ENCODE results near the gene TUBA8. TPM values are rescaled to one million over a fixed set of nuclear protein-coding genes. Genes with fewer than 3 reads are reported as not detected.

Gene TUBA8
- total and polyA plus RNA-seq, 3 donors from 2014 or later: 17.2 to 66.6 (median 60.5) TPM

DNA sequence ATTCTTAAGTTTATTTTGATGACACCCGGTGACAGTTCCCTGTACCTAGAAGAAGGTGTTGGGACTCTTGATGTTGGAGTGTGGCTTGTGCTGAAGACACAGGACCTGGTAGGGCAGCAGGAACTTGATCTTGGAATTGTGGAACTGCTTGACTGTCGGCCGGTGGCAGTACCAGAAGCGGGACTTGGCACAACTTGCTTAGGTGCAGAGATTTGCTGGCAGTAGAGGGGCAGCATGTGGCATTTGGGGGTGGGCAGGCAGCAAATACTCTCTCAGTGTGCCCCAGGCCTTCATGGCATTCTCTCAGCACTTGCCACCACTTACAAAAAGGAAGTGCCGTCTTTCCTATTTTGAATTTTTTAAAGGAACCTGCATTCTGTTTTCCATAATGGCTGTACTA lies 29.2 kb upstream of the TUBA8 start:
- TF ChIP-seq POLR2A (IDR thresholded peaks at IDR 0.05): no peak
- no peaks in the 10 kb centered on the region for H3K9me3 ChIP-seq
- no peak overlapping the region for H3K4me3 ChIP-seq
- intact Hi-C loops (cut with DNase I; ENCODE audit: low total_unique reads): no loop called here
- no peak overlapping the region for H3K27ac ChIP-seq
- peaks cover 13% of the 10 kb centered on the region for H3K4me1 ChIP-seq
- no peaks in the 10 kb centered on the region for H3K27me3 ChIP-seq
- no peak for DNase-seq
- 86 to 96% methylated on average over 5 of the region's 5 CpGs for WGBS, 2 donors
- H3K36me3 ChIP-seq (ENCODE audit: low read depth, missing control alignments): no peaks in the 10 kb centered on the region

- Histone ChIP-seq H3K36me3 (ENCODE audit: low read depth, missing control alignments) (no peaks in the 10 kb centered on the region), H3K9me3 (no peaks in the 10 kb centered on the region)
Observed at GRCh38 chr22:18082467-18082866, 28.1 kb upstream of the TUBA8 start.

DNA sequence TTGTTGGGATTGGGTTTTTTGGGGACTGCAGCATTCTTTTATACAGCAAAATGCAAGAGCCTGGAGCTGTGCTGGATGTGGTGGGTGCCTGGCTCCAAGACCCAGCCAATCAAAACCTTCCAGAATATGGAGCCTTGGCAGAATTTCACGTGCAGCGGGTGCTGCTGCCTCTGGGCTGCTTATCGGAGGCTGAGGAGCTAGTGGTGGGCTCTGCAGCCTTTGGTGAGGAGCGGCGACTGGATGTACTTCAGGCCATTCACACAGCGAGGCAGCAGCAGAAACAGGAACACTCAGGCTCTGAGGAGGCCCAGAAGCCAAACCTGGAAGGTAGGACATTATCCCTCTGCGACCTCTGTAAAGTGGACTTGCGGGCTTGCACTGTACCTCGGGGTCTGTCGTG lies 27.2 kb upstream of the TUBA8 start:
- peaks cover 7% of the 10 kb centered on the region for H3K4me1 ChIP-seq
- H3K27ac ChIP-seq: no peak overlapping the region
- DNase-seq: no peak
- no peak overlapping the region for H3K4me3 ChIP-seq
- no peaks in the 10 kb centered on the region for H3K36me3 ChIP-seq (ENCODE audit: low read depth, missing control alignments)
- no peak for TF ChIP-seq POLR2A (IDR thresholded peaks at IDR 0.05)
- TF ChIP-seq, protein P1, sequence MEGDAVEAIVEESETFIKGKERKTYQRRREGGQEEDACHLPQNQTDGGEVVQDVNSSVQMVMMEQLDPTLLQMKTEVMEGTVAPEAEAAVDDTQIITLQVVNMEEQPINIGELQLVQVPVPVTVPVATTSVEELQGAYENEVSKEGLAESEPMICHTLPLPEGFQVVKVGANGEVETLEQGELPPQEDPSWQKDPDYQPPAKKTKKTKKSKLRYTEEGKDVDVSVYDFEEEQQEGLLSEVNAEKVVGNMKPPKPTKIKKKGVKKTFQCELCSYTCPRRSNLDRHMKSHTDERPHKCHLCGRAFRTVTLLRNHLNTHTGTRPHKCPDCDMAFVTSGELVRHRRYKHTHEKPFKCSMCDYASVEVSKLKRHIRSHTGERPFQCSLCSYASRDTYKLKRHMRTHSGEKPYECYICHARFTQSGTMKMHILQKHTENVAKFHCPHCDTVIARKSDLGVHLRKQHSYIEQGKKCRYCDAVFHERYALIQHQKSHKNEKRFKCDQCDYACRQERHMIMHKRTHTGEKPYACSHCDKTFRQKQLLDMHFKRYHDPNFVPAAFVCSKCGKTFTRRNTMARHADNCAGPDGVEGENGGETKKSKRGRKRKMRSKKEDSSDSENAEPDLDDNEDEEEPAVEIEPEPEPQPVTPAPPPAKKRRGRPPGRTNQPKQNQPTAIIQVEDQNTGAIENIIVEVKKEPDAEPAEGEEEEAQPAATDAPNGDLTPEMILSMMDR (IDR thresholded peaks at IDR 0.05): no peak
- intact Hi-C loops (cut with DNase I; ENCODE audit: low total_unique reads): no loop called here
- 83 to 96% methylated on average over 9 to 10 of the region's 10 CpGs for WGBS, 2 donors
- H3K9me3 ChIP-seq: no peaks in the 10 kb centered on the region
- no peaks in the 10 kb centered on the region for H3K27me3 ChIP-seq

More at GRCh38 chr22:18082467-18082866, 28.1 kb upstream of the TUBA8 start:
- intact Hi-C loops (cut with DNase I; ENCODE audit: low total_unique reads): no loop called here
- Histone ChIP-seq H3K4me3 (no peak overlapping the region), H3K27ac (no peak overlapping the region), H3K27me3 (no peaks in the 10 kb centered on the region), H3K4me1 (peaks cover 7% of the 10 kb centered on the region)
- DNase-seq: no peak
- TF ChIP-seq, protein P1 (IDR thresholded peaks at IDR 0.05): no peak
- TF ChIP-seq POLR2A (IDR thresholded peaks at IDR 0.05): no peak
- WGBS, 2 donors: 69 to 81% methylated on average over 2 of the region's 2 CpGs

DNA sequence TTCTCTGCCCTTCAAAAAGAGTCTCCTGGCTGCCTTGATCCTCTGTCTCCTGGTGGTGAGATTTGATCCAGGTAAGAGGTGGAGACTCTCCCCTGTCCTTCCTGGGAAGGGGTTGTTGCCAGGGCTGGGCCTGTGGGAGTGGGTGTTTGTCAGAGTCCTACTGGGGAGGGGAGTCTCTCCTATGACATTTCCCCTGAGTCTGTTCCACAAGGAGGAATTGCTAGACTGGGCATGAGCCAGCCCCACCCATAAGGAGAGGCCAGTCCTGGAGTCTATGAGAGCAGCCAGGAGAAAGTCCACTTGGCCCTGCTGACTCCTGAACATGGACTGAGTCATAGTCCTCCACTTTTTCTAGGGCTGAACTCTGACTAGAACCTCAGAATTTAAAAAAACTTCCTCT lies 25.4 kb upstream of the TUBA8 start:
- intact Hi-C loops (cut with DNase I; ENCODE audit: low total_unique reads): no loop called here
- Histone ChIP-seq H3K4me1 (peaks cover 7% of the 10 kb centered on the region), H3K36me3 (ENCODE audit: low read depth, missing control alignments) (no peaks in the 10 kb centered on the region), H3K4me3 (no peak overlapping the region), H3K9me3 (no peaks in the 10 kb centered on the region), H3K27ac (no peak overlapping the region), H3K27me3 (no peaks in the 10 kb centered on the region)
- no peak for TF ChIP-seq POLR2A (IDR thresholded peaks at IDR 0.05)
- TF ChIP-seq, protein P1 (IDR thresholded peaks at IDR 0.05): no peak
- DNase-seq: no peak

- no peaks in the 10 kb centered on the region for H3K9me3 ChIP-seq
- H3K36me3 ChIP-seq (ENCODE audit: low read depth, missing control alignments): no peaks in the 10 kb centered on the region
- H3K4me1 ChIP-seq: peaks cover 10% of the 10 kb centered on the region
- TF ChIP-seq, protein P1 (IDR thresholded peaks at IDR 0.05): no peak
- no peak for TF ChIP-seq POLR2A (IDR thresholded peaks at IDR 0.05)
- 69 to 72% methylated on average over 13 of the region's 13 CpGs for WGBS, 2 donors
- H3K27me3 ChIP-seq: no peaks in the 10 kb centered on the region
- DNase-seq: no peak
- intact Hi-C loops (cut with DNase I; ENCODE audit: low total_unique reads): no loop called here
- no peak overlapping the region for H3K27ac ChIP-seq
- no peak overlapping the region for H3K4me3 ChIP-seq
Observed at GRCh38 chr22:18087350-18087855, 23.2 kb upstream of the TUBA8 start.

All from testis (tissue), 3 donors.